ENCODE data around the gene BMP3.

DNA sequence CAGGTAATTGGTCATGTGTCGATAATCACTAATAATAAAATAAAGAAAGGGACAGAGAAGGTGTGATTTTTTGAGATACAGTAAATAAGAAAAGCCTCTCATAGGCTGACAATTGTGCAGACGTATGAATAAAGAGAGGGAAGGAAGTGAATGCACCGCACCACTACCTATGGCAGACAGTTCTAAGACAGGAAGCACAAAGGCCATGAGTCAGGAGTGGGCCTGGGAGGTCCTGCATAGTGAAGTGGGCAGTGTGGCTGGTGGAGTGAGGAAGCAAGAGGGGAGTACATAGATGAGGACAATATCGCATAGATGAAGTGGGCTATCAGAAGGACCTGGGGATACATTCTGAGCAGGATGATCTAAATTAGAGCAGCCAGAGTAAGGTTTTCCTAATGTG, 75.6 kb downstream of the BMP3 start:
- TF ChIP-seq, protein P1, sequence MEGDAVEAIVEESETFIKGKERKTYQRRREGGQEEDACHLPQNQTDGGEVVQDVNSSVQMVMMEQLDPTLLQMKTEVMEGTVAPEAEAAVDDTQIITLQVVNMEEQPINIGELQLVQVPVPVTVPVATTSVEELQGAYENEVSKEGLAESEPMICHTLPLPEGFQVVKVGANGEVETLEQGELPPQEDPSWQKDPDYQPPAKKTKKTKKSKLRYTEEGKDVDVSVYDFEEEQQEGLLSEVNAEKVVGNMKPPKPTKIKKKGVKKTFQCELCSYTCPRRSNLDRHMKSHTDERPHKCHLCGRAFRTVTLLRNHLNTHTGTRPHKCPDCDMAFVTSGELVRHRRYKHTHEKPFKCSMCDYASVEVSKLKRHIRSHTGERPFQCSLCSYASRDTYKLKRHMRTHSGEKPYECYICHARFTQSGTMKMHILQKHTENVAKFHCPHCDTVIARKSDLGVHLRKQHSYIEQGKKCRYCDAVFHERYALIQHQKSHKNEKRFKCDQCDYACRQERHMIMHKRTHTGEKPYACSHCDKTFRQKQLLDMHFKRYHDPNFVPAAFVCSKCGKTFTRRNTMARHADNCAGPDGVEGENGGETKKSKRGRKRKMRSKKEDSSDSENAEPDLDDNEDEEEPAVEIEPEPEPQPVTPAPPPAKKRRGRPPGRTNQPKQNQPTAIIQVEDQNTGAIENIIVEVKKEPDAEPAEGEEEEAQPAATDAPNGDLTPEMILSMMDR (IDR thresholded peaks at IDR 0.05; ENCODE audit: poor library complexity): no peak
- TF ChIP-seq EZH2 (IDR thresholded peaks at IDR 0.05; ENCODE audit: borderline replicate concordance): no peak
